MM.1S (cell line): ENCODE measurements around the gene RPF1.
"Not testable (repeated sequence)": the region's sequence is repeated elsewhere in the genome, so short reads cannot be mapped to it uniquely, and the experiment has no call there.

Experiments used
- DNase-seq: peaks from one replicate; pipeline ENCODE4 v3.0.0-alpha.2; 2015
- H2AFZ ChIP-seq: fragments of 300-600 bp; sonication (generic); 2 replicates; pipeline ENCODE4 v1.6.0; 2016; ENCODE audit warnings: antibody characterized with exemption, low read length
- H3F3A ChIP-seq: fragments of 300-600 bp; sonication (generic); 2 replicates; pipeline ENCODE4 v1.6.1; 2016; ENCODE audit warnings: mild to moderate bottlenecking, antibody characterized with exemption, low read length, moderate library complexity, mixed read lengths; ENCODE audit not compliant: insufficient read depth
- H3K27ac ChIP-seq: fragments of 300-600 bp; sonication (generic); 2 replicates; pipeline ENCODE4 v1.5.1; 2016; ENCODE audit warnings: mild to moderate bottlenecking, low read length
- H3K27me3 ChIP-seq: fragments of 300-600 bp; sonication (generic); replicated peaks from 2 replicates; pipeline ENCODE4 v1.6.0; 2016; ENCODE audit warnings: low read length; ENCODE audit not compliant: insufficient read depth
- H3K36me3 ChIP-seq: fragments of 300-600 bp; sonication (generic); replicated peaks from 2 replicates; pipeline ENCODE4 v1.6.1; 2016; ENCODE audit warnings: mild to moderate bottlenecking, low read length, mixed read lengths; ENCODE audit not compliant: insufficient read depth
- H3K4me1 ChIP-seq: fragments of 300-600 bp; sonication (generic); 2 replicates; pipeline ENCODE4 v1.6.1; 2016; ENCODE audit warnings: low read length, mixed read lengths
- H3K4me2 ChIP-seq: fragments of 300-600 bp; sonication (generic); 2 replicates; pipeline ENCODE4 v1.6.0; 2016; ENCODE audit warnings: low read depth, low read length
- H3K4me3 ChIP-seq: fragments of 300-600 bp; sonication (generic); 2 replicates; pipeline ENCODE4 v1.5.1; 2016; ENCODE audit warnings: low read length, mixed read lengths
- H3K79me2 ChIP-seq: fragments of 300-600 bp; sonication (generic); 2 replicates; pipeline ENCODE4 v1.6.1; 2016; ENCODE audit warnings: mixed run types, low read length, mixed read lengths
- H3K9ac ChIP-seq: fragments of 300-600 bp; sonication (generic); 2 replicates; pipeline ENCODE4 v1.6.1; 2016; ENCODE audit warnings: low read length, mixed read lengths
- H3K9me2 ChIP-seq: fragments of 300-600 bp; sonication (generic); replicated peaks from 2 replicates; pipeline ENCODE4 v1.6.1; 2016; ENCODE audit warnings: mild to moderate bottlenecking, low read length, mixed read lengths; ENCODE audit not compliant: insufficient read depth
- H3K9me3 ChIP-seq: fragments of 300-600 bp; sonication (generic); replicated peaks from 2 replicates; pipeline ENCODE4 v1.6.1; 2016; ENCODE audit warnings: mild to moderate bottlenecking, low read length, mixed read lengths; ENCODE audit not compliant: insufficient read depth
- H4K20me1 ChIP-seq: fragments of 300-600 bp; sonication (generic); 2 replicates; pipeline ENCODE4 v1.6.1; 2016; ENCODE audit warnings: mild to moderate bottlenecking, low read length, moderate library complexity, mixed read lengths; ENCODE audit not compliant: insufficient read depth
- EZH2 ChIP-seq: fragments of 300-600 bp; sonication (generic); optimal IDR thresholded peaks from 2 replicates; pipeline ENCODE3; 2017; ENCODE audit warnings: low read depth, mild to moderate bottlenecking, antibody characterized with exemption, low read length, mixed read lengths
- EZH2phosphoT487 ChIP-seq: fragments of 300-600 bp; sonication (generic); IDR thresholded peaks from 2 replicates; pipeline ENCODE4 v1.6.1; 2018; ENCODE audit warnings: antibody characterized with exemption, low read length
- TF ChIP-seq, protein P1 (sequence below): fragments of 300-600 bp; sonication (generic); IDR thresholded peaks from 2 replicates; pipeline ENCODE4 v1.5.1; 2016; ENCODE audit warnings: antibody characterized with exemption, low read length, mixed read lengths

Gene RPF1

DNA sequence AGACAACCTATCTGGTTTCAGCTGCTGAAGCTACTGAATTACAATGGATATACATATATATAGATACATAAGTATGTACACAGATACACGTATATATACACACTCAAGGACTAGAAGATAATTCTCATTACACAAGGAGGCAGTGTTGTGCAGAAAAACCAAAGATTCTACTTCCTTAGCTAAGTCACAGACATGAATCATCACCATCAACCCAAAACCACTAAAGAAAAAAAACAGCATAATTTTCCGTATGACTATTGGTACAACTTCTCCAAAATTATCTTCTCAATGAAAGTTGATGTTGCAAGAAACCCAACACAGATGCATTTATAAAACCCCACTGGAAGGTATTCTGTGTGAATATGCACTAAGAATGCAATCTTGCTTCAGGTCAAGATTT, 36.8 kb upstream of the RPF1 start:
- DNase-seq, result peak; percentile 56

GRCh38 chr1:84442747-84443646, 36.1 kb upstream of the RPF1 start:
- H3K79me2 ChIP-seq, H3K36me3 ChIP-seq, H3K4me2 ChIP-seq, DNase-seq, H3K9me2 ChIP-seq, H4K20me1 ChIP-seq, H3K9ac ChIP-seq, H3K27ac ChIP-seq, H3K9me3 ChIP-seq, H3F3A ChIP-seq, H3K4me3 ChIP-seq, H3K27me3 ChIP-seq, H3K4me1 ChIP-seq, H2AFZ ChIP-seq: not testable (repeated sequence)

More for the DNA sequence above, 36.8 kb upstream of the RPF1 start:
- Histone ChIP-seq H3K4me3 (no peak overlapping the region), H3K27ac (no peak overlapping the region), H3K9me2 (no peaks in the 10 kb centered on the region), H3K27me3 (no peaks in the 10 kb centered on the region), H3F3A (no peaks in the 10 kb centered on the region), H3K9ac (no peak overlapping the region), H3K9me3 (no peaks in the 10 kb centered on the region), H3K79me2 (no peaks in the 10 kb centered on the region), H3K4me2 (no peak overlapping the region), H3K36me3 (no peaks in the 10 kb centered on the region), H2AFZ (no peak overlapping the region), H3K4me1 (no peaks in the 10 kb centered on the region), H4K20me1 (no peaks in the 10 kb centered on the region)
- TF ChIP-seq, protein P1, sequence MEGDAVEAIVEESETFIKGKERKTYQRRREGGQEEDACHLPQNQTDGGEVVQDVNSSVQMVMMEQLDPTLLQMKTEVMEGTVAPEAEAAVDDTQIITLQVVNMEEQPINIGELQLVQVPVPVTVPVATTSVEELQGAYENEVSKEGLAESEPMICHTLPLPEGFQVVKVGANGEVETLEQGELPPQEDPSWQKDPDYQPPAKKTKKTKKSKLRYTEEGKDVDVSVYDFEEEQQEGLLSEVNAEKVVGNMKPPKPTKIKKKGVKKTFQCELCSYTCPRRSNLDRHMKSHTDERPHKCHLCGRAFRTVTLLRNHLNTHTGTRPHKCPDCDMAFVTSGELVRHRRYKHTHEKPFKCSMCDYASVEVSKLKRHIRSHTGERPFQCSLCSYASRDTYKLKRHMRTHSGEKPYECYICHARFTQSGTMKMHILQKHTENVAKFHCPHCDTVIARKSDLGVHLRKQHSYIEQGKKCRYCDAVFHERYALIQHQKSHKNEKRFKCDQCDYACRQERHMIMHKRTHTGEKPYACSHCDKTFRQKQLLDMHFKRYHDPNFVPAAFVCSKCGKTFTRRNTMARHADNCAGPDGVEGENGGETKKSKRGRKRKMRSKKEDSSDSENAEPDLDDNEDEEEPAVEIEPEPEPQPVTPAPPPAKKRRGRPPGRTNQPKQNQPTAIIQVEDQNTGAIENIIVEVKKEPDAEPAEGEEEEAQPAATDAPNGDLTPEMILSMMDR, result peak; percentile 31
- no peak for TF ChIP-seq EZH2phosphoT487

DNA sequence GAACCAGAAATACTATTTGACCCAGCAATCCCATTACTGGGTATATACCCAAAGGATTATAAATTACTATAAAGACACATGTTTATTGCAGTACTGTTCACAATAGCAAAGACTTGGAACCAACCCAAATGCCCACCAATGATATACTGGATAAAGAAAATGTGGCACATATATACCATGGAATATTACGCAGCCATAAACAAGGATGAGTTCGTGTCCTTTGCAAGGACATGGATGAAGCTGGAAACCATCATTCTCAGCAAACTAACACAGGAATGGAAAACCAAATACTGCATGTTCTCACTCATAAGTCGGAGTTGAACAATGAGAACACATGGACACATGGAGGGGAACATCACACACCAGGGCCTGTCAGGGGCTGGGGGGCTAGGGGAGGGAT, 30.4 kb upstream of the RPF1 start:
- not testable (repeated sequence) for H3F3A ChIP-seq, DNase-seq, H3K9me3 ChIP-seq, H4K20me1 ChIP-seq, H3K27ac ChIP-seq, H3K4me3 ChIP-seq, H3K9ac ChIP-seq, H3K27me3 ChIP-seq, H3K79me2 ChIP-seq, H3K4me1 ChIP-seq, H3K4me2 ChIP-seq, H3K36me3 ChIP-seq, H3K9me2 ChIP-seq, H2AFZ ChIP-seq

DNA sequence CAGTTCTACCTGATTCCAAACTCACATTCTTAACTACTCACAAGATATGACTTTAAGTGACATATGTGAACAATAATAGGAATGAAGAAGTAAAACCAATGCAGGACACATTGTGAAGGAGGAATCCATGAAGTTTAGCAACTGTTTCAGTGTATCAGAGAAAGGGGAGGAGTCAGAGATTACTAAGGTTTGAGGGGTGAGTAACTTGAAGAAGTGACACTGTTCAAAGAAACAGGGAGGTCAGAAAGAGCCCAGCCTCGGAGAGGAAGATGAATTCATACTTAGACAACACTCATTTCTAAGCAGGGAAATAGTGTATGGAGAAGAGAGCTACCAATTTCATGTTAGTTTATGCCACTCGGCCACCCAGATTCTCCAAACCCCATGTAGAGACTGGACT, 28.2 kb upstream of the RPF1 start:
- Histone ChIP-seq H3K9me3 (no peaks in the 10 kb centered on the region), H3K9me2 (no peaks in the 10 kb centered on the region), H3K27me3 (no peaks in the 10 kb centered on the region), H3K4me2 (no peak overlapping the region), H3K27ac (no peak overlapping the region), H3F3A (no peaks in the 10 kb centered on the region), H3K4me3 (no peak overlapping the region), H3K79me2 (no peaks in the 10 kb centered on the region), H4K20me1 (no peaks in the 10 kb centered on the region), H3K9ac (no peak overlapping the region), H3K36me3 (no peaks in the 10 kb centered on the region), H2AFZ (no peak overlapping the region), H3K4me1 (no peaks in the 10 kb centered on the region)
- no peak for DNase-seq
- TF ChIP-seq EZH2 (no peak), EZH2phosphoT487 (no peak)

DNA sequence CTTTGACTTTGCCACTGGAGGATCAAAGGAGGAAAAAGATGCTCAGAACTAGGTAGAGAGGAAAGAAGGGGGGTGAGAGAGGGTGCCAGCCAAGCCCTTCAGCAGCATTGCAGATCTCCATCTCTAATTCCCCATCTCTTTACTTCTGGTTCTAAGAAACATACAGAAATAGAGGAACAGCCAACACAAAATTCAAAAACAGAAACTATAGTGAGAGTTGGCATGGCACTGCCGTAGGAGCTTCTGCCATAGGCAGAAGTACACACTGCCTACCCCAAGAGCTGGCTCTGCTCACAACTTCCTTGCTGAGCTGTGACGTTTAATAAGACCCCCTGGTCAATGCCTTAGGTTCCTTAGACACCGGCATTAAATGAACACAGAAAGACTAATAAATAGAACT, 26.6 kb upstream of the RPF1 start:
- Histone ChIP-seq H3K4me3 (no peak overlapping the region), H3K36me3 (no peaks in the 10 kb centered on the region), H3K9me2 (no peaks in the 10 kb centered on the region), H3K27me3 (no peaks in the 10 kb centered on the region), H3K79me2 (no peaks in the 10 kb centered on the region), H3K4me2 (no peak overlapping the region), H3K9ac (no peak overlapping the region), H3K27ac (no peak overlapping the region), H4K20me1 (no peaks in the 10 kb centered on the region), H2AFZ (no peak overlapping the region), H3K9me3 (no peaks in the 10 kb centered on the region), H3K4me1 (no peaks in the 10 kb centered on the region), H3F3A (no peaks in the 10 kb centered on the region)
- TF ChIP-seq, protein P1, result no peak
- TF ChIP-seq EZH2 (no peak), EZH2phosphoT487 (no peak)
- DNase-seq, result no peak
